Measurements from ENCODE around the gene C16orf87.

DNA sequence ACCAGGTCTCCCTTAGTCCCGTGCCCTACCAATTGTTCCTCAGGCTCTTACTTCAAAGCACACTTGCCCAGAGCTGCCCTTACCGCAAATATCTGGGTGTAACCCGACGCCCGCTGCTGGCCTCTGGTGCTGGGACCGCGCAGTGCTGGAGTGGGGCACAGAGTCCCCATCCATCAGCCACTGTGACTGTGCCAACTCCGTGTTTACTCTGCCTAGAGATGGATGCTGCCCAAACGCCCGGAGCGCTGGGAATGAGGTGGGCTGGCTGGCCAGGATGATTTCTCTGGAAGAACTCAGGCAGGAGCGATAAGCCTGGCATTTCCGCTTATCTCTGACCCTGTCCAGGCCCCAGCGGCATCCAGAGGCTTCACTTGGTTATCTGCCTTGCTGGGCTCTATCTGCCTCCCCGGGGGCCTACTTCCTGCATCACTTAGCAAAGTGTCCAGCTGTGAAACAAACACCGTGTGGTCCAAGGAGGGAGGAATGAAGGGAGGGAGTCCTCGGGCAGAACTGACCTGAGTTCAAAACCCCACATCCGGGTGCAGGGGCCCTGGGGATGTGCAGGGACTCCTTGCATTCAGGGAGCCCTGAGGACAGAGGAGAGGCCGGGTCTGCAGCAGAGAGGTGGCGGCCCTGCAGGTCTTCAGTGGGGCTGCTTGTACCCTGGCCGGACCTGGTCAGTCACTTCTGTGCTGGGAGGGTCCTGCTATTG, 73.5 kb downstream of the C16orf87 start:
- no peak for TF ChIP-seq CTCF (IDR thresholded peaks at IDR 0.05; ENCODE audit: low read depth, low read length)
- no peak for TF ChIP-seq EZH2phosphoT487 (IDR thresholded peaks at IDR 0.05; ENCODE audit: low read depth)
